ENCODE measurements around the gene B4GALT3.

The B4GALT3 gene

DNA sequence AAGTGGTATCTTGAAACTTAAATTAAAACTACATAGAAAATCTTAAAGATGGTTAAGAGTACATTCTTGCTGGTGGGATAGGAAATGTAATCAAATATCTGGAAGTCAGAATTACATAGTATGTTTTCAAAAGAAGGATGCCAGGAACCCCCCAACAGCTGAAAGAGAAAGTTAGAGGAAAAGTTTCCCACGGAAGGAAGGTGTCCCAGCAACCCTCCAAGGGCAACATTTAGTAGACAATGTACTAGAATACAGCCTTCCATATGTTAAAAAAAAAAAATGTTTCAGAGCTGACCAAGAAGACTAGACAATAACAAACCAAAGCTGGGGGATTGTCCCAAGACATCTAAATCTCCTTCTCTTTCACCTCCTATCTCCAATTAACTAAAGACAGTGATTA, 47.0 kb downstream of the B4GALT3 start:
- DNase-seq (ENCODE audit: low read depth in 2 of 3, low spot score in 2 of 3): no peak

DNA sequence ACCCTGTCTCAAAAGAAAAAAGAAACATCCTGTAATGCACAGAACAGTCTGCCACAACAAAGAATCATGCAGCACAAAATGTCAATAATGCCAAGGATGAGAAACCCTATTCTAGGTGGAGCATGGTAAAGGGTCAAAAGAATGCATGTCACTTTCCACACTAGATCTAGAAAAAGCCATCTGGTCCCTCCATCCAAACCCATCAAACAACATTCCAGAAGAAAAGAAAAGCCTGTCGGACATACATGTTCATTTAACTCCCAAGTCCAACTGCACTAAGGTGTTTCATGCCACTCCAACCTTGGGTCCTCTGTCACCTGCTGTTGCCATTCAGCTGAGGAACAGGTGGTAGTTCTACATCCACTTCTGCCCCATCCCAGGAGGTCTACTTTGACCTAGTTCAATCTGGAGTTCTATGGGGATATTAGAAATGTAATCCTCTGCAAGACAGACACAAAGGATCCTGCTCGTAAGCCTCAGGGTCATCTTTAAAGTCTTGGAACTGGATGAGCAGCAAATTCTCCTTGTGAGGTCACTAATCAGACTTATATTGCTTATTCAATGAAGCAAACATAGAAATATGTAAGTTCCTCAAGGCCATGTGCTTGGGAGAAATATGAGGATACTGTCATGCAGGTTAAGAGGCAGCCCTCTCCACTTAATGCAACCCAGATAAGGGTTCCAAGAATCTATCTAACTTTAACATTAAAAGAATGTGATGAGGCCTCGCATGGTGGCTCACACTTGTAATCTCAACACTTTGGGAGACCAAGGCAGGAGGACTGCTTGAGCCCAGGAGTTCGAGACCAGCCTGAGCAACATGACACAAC, 48.5 kb downstream of the B4GALT3 start:
- no peak for DNase-seq (ENCODE audit: low read depth in 2 of 3, low spot score in 2 of 3)

DNA sequence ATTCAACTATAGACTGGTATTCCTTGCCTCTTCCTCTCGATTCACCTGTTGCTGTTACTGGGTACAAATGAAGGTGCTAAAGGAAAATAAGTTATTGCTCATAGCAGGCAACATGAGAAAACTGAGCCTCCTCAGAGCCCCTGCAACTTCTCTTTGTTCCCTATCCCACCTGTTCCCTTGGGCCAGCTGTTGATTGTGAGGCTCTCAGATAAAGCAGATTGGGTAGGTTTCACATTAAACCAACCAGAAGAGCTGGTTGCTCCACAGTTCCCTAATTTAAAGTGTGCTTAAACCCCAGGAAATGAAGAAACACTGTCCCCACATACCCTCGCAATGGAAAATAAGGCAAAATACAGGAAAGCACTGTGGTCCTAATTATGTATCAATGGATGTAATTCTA, 49.7 kb downstream of the B4GALT3 start:
- no peak for DNase-seq (ENCODE audit: low read depth in 2 of 3, low spot score in 2 of 3)

DNA sequence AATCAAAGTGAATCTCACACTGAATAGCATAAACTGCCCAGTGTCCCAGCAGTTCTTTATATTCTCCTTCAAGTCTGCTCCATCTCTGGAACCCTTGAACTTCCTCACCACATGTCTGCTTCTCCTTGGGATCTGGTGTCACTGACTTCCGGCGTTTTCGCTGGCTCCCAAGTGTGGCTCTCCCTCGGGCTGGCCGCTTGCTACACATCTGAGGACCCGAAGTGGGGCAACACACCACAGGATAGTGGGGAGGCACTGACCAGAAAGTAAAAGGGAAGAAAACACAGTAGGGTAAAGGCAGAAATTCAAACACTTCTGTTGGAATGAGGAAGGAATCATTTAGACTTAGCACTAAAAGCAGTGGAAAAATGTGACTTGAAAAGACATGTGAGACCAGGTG, 54.3 kb downstream of the B4GALT3 start:
- no peak for DNase-seq (ENCODE audit: low read depth in 2 of 3, low spot score in 2 of 3)

DNA sequence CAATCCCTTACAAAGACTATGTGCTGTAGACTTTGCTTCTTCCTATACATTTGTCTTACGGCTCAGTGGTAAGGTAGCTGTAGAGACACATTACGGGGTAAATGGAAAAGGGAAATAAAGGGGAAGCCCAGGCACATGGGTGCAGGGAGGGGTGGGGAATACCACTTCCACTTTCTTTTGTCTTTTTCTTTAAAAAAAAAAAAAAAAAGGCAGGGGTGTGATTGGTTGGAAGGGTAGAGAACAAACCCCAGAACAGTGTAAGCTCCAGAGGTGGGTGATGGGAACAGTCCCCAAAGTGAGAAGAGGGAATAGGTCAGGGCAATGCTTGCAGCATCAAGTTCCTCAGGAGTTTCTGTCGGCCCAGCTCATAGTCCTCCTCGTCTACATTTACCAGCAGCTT, 55.5 kb downstream of the B4GALT3 start:
- no peak for DNase-seq (ENCODE audit: low read depth in 2 of 3, low spot score in 2 of 3)
